HepG2 (cell line): Measurements from ENCODE around the gene CBX2. TPM values are rescaled to one million over a fixed set of nuclear protein-coding genes. Genes with fewer than 3 reads are reported as not detected.
A peak's percentile ranks its signal among the peaks of the same experiment; 100 is the strongest.

Source experiments
- DRAP1 ChIP-seq: IDR thresholded peaks from 2 replicates; pipeline ENCODE4 v1.6.1; 2016; ENCODE audit warnings: missing genetic modification reagents, missing compliant biosample characterization
- GATAD1 ChIP-seq: IDR thresholded peaks from 2 replicates; pipeline ENCODE4 v1.6.1; 2016; ENCODE audit warnings: missing genetic modification reagents, missing compliant biosample characterization
- GZF1 ChIP-seq: sonication (generic); formaldehyde crosslinking; IDR thresholded peaks from 2 replicates; pipeline ENCODE4 v1.5.1; 2020; ENCODE audit warnings: mild to moderate bottlenecking, missing genetic modification reagents
- HDAC1 ChIP-seq: sonication (generic); formaldehyde crosslinking; IDR thresholded peaks from 2 replicates; pipeline ENCODE4 v1.5.1; 2020; ENCODE audit warnings: mild to moderate bottlenecking, missing genetic modification reagents
- HHEX ChIP-seq: IDR thresholded peaks from 2 replicates; pipeline ENCODE4 v1.6.1; 2016; ENCODE audit warnings: control low read depth
- HNRNPK ChIP-seq: fragments of 200-400 bp; formaldehyde crosslinking; IDR thresholded peaks from 2 replicates; pipeline ENCODE4 v1.6.1; 2018; ENCODE audit warnings: low read length, low read depth, moderate library complexity, mild to moderate bottlenecking; ENCODE audit not compliant: poor library complexity, severe bottlenecking
- HOXA3 ChIP-seq: sonication (generic); formaldehyde crosslinking; IDR thresholded peaks from 2 replicates; pipeline ENCODE4 v1.5.0; 2020; ENCODE audit warnings: missing genetic modification reagents
- KLF6 ChIP-seq: IDR thresholded peaks from 2 replicates; pipeline ENCODE4 v1.8.0; 2016; ENCODE audit warnings: missing biosample characterization, missing genetic modification reagents
- LCORL ChIP-seq, 2 experiments: fragments of 450-650 bp in 1 of 2; sonication (generic) in 1 of 2; formaldehyde crosslinking in 1 of 2; IDR thresholded peaks; 2 replicates each; pipeline versions ENCODE4 v1.5.0 to v1.6.1; 2017 to 2020; ENCODE audit warnings: antibody characterized with exemption in 1 of 2, missing genetic modification reagents in 1 of 2
- MED13 ChIP-seq: sonication (generic); formaldehyde crosslinking; IDR thresholded peaks from 2 replicates; pipeline ENCODE4 v1.5.0; 2020; ENCODE audit warnings: missing genetic modification reagents
- MXI1 ChIP-seq: IDR thresholded peaks from 3 replicates; pipeline ENCODE4 v1.6.1; 2012; ENCODE audit warnings: low read depth, low read length, inconsistent platforms, borderline replicate concordance
- ONECUT2 ChIP-seq: sonication (generic); formaldehyde crosslinking; IDR thresholded peaks from 2 replicates; pipeline ENCODE4 v1.4.0; 2020; ENCODE audit warnings: missing genetic modification reagents
- PCBP1 ChIP-seq: fragments of 200-400 bp; formaldehyde crosslinking; IDR thresholded peaks from 2 replicates; pipeline ENCODE4 v1.6.1; 2017; ENCODE audit warnings: mild to moderate bottlenecking, low read depth, low read length, borderline replicate concordance
- PHF5A ChIP-seq: IDR thresholded peaks from one replicate; pipeline ENCODE4 v1.6.1; 2018; ENCODE audit warnings: low read depth, missing genetic modification reagents; ENCODE audit not compliant: unreplicated experiment
- RAD21 ChIP-seq: fragments of 450-650 bp; formaldehyde crosslinking; IDR thresholded peaks from 2 replicates; pipeline ENCODE4 v1.5.0; 2020; ENCODE audit warnings: mild to moderate bottlenecking
- RFX3 ChIP-seq: IDR thresholded peaks from 2 replicates; pipeline ENCODE4 v1.6.1; 2016; ENCODE audit warnings: missing biosample characterization, missing genetic modification reagents
- RFXAP ChIP-seq: sonication (generic); formaldehyde crosslinking; IDR thresholded peaks from 2 replicates; pipeline ENCODE4 v1.4.0; 2020; ENCODE audit warnings: missing genetic modification reagents, borderline replicate concordance
- RXRB ChIP-seq: IDR thresholded peaks from 2 replicates; pipeline ENCODE4 v1.6.1; 2016; ENCODE audit warnings: borderline replicate concordance, missing genetic modification reagents, missing compliant biosample characterization
- SRF ChIP-seq: IDR thresholded peaks from 2 replicates; pipeline ENCODE4 v1.6.1; 2011; ENCODE audit warnings: mild to moderate bottlenecking, low read depth, low read length, moderate library complexity
- ZMAT3 ChIP-seq: sonication (generic); formaldehyde crosslinking; conservative IDR thresholded peaks from 2 replicates; pipeline ENCODE4 v1.7.0; 2021; ENCODE audit warnings: missing genetic modification reagents
- ZNF317 ChIP-seq: sonication (generic); formaldehyde crosslinking; IDR thresholded peaks from 2 replicates; pipeline ENCODE4 v1.5.0; 2020; ENCODE audit warnings: mild to moderate bottlenecking, missing genetic modification reagents
- polyA plus RNA-seq, 8 experiments: library from polyadenylated mRNA; depleted of rRNA in 3 of 8; stranded (reverse) in 7 of 8; unstranded in 1 of 8; fragments of >200 nt; fragmentation: Illumina TruSeq in 4 of 8; extraction: Trizol in 4 of 8; gene quantifications; 2 replicates each; pipeline versions ENCODE4 v1.2.1 to v1.2.3, GENCODE V29; 2011 to 2016; ENCODE audit warnings: low read depth in 4 of 8, missing spikeins in 1 of 8, mixed read lengths in 1 of 8; ENCODE audit not compliant: insufficient read depth in 1 of 8
- total RNA-seq, 5 experiments: library from RNA; depleted of rRNA; stranded (reverse); fragments of >200 nt; fragmentation: Illumina TruSeq; extraction: Trizol; gene quantifications; 2 replicates each; pipeline ENCODE4 v1.2.3, GENCODE V29; 2016; ENCODE audit warnings: low read depth in 1 of 5

Gene CBX2
- total and polyA plus RNA-seq, 2 of the 13 experiments (the other 11 are each of a cell fraction or from before 2014, with no cell fraction given), result 14.5 to 31.1 TPM

- no peak for TF ChIP-seq ZNF317 (CRISPR knock-in tag)
- TF ChIP-seq RFX3, result peak; percentile 61
- 0 out of 2 replicates have a peak, but pooled peaks have one; percentile 31 for TF ChIP-seq GZF1 (CRISPR knock-in tag)
- TF ChIP-seq RXRB (CRISPR knock-in tag), result 0 out of 2 replicates have a peak, but pooled peaks have one; percentile 13
- TF ChIP-seq HHEX, result no peak
- no peak for TF ChIP-seq KLF6 (CRISPR knock-in tag)
- no peak for TF ChIP-seq ZMAT3 (CRISPR knock-in tag)
- no peak for TF ChIP-seq RFXAP (CRISPR knock-in tag)
- no peak for TF ChIP-seq LCORL (IDR thresholded peaks at IDR 0.05)
- peak; percentile 57; the same call in 1 of the 2 replicates for TF ChIP-seq LCORL (CRISPR knock-in tag; IDR thresholded peaks at IDR 0.05)
- no peak for TF ChIP-seq DRAP1
- peak; percentile 86 for TF ChIP-seq ONECUT2 (CRISPR knock-in tag)
- TF ChIP-seq HNRNPK, result peak; percentile 92
- TF ChIP-seq HOXA3 (CRISPR knock-in tag), result peak; percentile 57; the same call in 1 of the 2 replicates
- 0 out of 2 replicates have a peak, but pooled peaks have one; percentile 1 for TF ChIP-seq MED13 (CRISPR knock-in tag)
- peak; percentile 75 for TF ChIP-seq PCBP1
- 0 out of 2 replicates have a peak, but pooled peaks have one; percentile 5 for TF ChIP-seq GATAD1 (CRISPR knock-in tag)
- TF ChIP-seq PHF5A (CRISPR knock-in tag), result no peak
- peak; percentile 27; the same call in 1 of the 2 replicates for TF ChIP-seq RAD21 (CRISPR knock-in tag)
- peak; percentile 37; the same call in 1 of the 2 replicates for TF ChIP-seq HDAC1
- peak; percentile 100 for TF ChIP-seq SRF
- TF ChIP-seq MXI1, result peak; percentile 39; the same call in 1 of the 3 replicates
Measured at GRCh38 chr17:79810130-79811010, 32.4 kb downstream of the CBX2 start (continued).
